Limb (tissue), 2 donors: ENCODE results near the gene AGA.

Source experiments
- DNase-seq, 2 donors: peaks; one replicate each; pipeline ENCODE4 v3.0.0-alpha.2; 2016; ENCODE audit errors: extremely low spot score in 2 of 2

AGA gene

GRCh38 chr4:177447417-177448004 lies 5.3 kb upstream of the AGA start:
- DNase-seq = no peak

GRCh38 chr4:177446586-177446985 lies 4.3 kb upstream of the AGA start:
- no peak for DNase-seq

- DNase-seq = no peak
Observed at GRCh38 chr4:177444911-177445736, 2.9 kb upstream of the AGA start.

GRCh38 chr4:177441061-177441802 lies 1.0 kb downstream of the AGA start:
- no peak for DNase-seq

DNA sequence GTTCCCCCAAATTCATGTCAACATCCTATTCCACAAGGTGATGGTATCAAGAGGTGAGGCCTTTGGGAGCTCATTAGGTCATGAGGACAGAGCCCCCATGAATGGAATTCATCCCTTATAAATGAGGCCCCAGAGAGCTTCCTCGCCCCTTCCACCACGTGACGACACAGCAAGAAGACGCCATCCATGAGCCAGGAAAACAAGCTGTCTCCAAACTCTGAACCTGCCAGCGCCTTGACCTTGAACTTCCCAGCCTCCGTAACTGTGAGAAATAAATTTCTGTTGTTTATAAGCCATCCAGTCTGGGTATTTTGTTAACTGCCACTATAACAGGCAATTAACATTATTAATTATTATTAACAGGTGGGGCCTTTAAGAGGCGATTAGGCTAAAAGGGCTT lies 5.8 kb downstream of the AGA start:
- no peak for DNase-seq

- no peak for DNase-seq
Observed at GRCh38 chr4:177434667-177435066, 7.6 kb downstream of the AGA start.

GRCh38 chr4:177427192-177427591 lies 15.0 kb downstream of the AGA start:
- DNase-seq = no peak

GRCh38 chr4:177419434-177419833 lies 22.8 kb downstream of the AGA start:
- DNase-seq = no peak

DNA sequence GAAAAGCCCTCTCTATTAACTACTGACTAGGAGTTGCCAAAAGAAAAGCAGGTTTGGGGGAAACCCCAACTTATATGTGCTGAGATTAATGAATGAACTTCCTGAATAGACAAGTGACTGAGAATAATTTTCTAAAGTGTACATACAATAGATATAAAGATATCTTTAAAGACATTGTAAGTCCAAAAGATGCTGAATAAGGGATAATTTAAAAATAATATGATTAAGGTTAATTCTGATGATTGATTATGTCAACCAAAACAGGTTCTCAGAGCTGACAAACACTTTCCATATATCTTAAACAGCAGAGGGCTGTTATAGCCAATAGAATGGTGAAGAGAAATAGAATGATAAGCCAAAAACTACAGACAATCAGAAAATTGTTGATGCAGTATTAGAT lies 28.6 kb downstream of the AGA start:
- no peak for DNase-seq

DNA sequence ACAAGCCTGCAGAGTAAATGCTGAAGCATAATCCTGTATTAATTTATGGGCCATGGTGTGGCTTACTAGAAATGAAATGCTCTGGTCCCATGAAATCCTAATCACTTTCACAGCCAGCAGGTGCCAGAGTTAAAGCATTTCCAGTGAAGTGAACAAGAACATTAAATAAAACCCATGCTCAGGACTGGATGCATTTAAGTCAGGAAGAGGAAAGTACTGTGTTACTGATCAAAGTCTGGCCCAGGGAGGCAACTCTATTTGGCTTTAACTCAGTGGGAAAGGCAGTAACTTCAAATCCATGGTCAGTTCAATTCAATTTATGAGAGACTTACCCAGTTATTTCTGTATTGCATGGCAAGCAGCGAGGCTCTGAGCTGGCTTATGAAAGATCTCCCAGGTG lies 29.2 kb downstream of the AGA start:
- no peak for DNase-seq

DNA sequence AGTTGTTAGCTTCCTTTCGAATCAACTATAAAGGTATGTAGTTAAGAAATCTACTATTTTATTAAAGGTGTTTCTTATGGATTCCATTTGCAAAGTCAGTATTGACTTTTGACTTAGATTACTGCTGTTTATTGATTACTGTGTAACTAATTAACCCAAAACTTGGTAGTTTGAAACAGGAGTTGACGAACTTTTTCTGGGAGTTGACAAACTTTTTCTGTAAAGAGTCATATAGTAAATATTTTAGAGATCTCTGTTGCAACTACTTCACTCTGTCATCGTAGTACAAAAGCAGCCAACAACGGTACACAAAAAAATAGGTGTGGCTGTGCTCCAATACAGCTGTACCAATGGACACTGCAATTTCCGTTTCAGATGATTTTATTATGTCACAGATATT lies 30.2 kb downstream of the AGA start:
- no peak for DNase-seq

DNA sequence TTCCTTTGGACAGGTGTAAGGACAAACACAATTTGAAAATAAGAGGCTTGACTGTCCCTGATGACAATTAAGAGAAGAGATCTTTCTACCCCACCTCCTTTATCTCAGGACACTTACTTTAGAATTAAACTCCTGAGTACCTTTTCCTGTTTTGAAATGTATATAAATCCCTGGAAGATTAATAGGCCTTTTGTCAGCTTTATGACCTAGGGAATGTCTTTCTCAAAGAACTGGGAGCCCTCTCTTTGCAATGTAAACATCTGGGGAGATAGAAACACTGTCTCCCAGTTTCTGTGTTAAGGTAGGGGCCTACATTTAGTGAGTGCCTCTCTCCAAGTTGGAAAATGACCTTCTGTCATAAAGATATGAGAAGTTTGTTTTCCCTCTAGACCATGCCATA lies 31.7 kb downstream of the AGA start:
- no peak for DNase-seq

DNA sequence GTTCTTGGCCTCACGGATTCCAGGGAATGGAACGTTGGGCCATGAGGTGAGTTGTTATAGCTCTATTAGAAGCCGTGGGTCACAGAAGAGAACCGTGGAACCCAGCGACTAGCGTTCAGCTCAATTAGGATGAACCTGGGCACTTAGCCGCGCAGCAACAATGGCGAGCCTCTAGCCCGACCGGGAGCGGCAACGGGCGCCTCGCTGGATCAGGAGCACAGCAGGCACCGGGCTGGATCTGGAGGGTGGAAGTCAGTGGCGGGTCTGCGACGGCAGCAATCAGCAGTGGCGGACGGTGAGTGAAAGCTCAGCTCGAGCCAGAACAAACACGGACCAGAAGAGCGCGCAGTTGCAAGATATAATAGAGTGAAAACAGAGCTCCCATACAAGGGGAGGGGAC lies 34.2 kb downstream of the AGA start:
- no peak for DNase-seq

- DNase-seq = no peak
Observed at GRCh38 chr4:177405508-177405907, 36.7 kb downstream of the AGA start.

- no peak for DNase-seq
Observed at GRCh38 chr4:177404986-177405385, 37.3 kb downstream of the AGA start.

DNA sequence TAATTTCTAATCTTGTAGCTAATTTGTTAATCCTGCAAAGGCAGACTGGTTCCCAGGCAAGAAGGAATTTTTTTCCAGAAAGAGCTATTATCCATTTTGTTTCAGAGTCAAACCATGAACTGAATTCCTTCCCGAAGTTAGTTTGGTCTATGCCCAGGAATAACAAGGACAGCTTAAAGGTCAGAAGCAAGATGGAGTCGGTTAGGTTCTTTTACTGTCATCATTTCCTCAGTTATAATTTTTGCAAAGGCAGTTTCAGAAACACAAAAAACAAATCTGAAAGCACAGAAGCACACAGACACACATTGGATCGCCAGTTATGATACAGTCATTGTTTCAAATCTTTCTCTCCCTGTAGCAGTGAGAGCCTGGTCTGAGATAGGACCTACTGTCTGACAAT lies 37.9 kb downstream of the AGA start:
- no peak for DNase-seq

GRCh38 chr4:177403746-177404145 lies 38.5 kb downstream of the AGA start:
- no peak for DNase-seq

DNA sequence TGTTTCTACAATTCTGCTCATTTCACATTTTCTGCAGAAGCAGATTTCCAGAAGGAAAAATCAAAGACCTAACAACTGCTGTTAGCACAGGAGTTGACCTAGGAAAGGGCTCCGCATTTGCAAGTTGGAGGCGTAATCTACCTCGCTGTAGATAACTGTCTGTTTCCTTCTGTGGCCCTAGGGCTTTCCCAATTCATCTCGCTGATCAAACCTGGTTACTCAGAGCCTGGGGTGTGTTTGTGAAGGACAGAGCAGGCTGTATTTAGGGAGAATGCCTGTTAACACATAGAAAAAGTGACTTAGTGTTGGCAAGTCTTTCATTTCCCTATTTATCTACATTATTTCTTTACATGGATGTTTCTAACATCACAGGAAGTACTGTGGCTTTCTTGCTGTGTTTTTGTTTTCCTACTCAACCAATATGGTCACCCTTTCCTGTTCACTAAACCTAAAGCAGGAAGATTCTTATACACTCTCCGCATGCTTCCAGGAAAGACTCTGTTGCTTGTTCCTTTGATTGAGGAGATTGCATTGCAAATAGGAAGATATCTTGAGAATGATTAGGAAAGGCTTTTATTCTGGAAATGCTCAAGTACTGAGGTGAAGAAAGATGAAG lies 40.5 kb downstream of the AGA start:
- DNase-seq = no peak

DNA sequence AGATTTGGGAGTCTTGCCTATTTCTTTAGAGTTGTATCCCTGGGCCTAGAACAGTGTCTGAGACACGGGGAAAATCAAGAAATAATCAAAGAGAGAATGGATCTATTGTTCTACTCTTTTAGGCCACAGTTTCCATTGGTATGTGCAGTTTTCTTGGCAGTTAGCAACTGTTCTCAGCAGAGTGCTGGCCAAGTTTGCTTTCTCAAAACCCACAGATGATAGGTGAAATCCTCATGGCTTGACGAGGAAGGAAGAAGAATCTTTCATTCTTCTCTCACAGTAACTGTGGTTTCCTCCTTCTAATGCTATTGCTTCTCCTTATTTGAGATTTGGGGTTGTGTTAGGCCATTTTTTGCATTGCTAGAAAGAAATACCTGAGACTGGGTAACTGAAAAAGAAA lies 42.2 kb downstream of the AGA start:
- DNase-seq = no peak

DNA sequence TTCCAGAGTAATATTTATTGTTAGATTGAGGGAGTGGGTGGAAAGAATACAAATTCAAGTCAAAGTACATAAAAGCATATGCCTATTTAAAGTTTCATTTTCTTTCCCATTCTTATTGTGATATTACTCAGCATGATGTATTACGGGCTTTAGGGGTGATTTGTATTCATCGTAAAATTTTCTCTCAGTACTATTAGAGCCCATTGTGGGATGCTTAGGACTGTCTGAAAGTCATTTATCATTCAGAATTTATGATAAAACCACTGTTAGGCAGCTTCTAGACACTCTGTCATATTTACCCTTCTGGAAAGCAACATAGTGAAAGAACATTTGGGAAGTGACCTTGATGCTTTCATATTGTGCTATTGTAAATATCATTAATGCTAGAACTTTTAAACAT lies 45.9 kb downstream of the AGA start:
- no peak for DNase-seq

GRCh38 chr4:177393236-177393635 lies 49.0 kb downstream of the AGA start:
- DNase-seq = no peak

DNA sequence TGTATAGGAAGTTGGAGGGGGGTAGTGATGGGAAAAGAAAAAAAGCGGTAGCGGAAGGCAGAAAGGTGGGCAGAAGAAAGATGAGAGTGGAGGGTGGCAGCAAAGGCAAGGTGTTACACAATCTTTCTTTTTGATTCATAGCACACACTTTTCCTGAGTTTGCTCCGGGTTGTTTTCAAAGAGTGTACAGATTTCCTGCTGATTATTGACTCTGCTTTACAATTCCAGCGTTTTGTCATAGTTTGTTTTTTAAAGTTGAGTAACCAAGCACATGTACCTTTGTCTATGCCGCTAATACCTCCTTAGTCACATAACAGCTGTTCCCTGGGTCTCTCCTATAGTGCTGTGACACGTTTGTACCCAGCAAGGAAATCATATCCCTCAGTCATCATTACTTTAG lies 50.3 kb downstream of the AGA start:
- DNase-seq = no peak
